DMS 273 (cell line): ENCODE data around the gene FAAP100.

Experiments
- DNase-seq: peaks from one replicate; lab custom pipeline; 2025; ENCODE audit not compliant: unreplicated experiment; lab: John Stamatoyannopoulos, UW

Gene FAAP100

DNA sequence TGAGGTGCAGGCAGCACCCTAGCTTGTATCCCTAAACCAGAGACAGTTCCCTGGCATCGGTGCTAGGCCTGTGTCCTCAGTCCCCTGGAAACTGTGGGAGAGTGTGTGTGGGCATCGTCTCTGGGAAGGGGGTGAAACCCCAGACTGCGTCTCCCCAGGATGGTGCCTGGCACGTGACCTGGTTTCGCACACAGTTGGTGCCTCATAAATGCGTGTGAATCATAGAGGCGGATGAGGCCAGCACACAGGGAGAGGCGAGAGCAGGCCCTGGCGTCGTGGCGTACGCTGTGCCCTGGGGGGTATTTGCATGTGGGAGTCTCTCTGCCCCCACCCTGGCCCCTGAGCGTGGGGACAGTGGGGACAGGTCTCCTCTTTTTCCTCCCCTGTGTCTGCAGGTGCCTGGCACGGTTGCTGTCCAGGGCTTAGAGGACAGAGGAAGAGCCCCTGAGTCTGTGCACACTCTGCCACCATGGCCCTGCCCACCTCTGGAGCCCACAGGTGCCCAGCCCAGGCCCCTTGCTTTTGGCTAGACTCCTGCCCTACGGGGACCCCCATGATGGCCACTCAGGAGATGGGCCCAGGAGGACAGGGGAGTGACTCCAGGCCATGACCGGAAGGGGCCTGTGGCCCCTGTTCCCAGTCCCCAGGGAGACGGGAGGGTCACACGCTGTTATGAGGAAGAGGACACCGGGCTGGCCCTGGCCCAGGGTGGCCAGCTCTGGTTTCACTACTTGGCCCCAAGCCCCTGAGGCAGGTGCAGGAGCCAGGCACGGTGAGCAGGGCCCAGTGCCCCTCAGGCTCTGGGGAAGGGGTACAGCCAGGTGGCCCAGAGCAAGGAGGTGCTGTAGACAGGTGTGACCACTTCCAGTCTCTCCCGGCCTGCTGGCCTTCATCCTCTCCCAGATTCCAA is 25.2 kb downstream of the FAAP100 start:
- no peak for DNase-seq

DNA sequence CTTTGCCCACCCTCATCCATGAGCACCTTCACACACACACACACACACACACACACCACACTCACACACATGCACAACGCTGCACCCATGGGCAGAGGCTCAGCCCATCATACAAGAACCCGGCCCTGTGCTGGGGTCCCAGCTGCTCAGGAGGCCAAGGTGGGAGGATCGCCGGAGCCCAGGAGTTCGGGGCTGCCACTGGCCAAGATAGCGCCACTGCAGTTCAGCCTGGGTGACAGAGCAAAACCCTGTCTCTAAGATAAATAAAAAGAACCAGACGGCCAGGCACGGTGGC is 27.3 kb downstream of the FAAP100 start:
- no peak for DNase-seq

DNA sequence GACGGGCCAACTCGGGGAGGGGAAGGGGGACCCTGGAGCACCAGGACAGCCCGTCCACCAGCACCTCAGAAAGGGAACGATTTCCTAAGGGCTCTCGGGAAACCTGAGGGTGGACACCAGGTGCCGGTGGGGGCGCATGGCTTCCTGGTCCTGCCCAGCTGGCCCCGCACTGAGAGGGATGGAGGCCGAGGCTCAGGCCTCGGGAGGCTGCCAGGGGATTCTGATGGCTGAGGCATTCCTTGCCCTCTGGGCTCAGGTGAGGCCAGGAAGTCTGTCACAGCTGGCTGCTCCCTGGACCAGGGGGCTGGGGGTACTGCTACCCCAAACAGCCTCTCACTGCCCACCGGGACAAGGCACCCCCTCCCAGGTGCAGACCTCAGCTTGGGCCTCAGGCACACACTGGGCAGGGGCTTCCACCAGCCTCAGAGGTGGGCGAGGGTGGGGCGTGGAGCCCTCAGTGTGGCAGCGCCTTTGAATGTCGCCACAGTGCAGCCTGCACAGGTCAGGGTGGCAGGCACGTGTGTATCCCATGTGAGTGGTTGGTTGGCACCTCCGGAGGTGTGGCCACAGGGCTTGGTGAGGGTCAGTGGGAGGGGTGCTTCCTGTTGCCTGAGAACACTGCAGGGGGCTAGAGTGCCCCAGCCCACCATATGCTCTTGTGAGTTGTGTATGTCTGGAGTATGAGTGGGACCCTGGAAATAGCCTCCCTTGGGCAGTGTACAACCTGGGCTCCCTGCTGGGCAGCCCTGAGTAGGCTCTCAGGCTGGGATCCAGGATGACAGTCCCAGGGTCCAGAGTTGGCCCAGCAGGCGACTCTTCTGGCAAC is 27.9 kb downstream of the FAAP100 start:
- DNase-seq: no peak

- DNase-seq: peak; percentile 89
These were observed 28.6 kb downstream of the FAAP100 start for GRCh38 chr17:81523402-81524038.

DNA sequence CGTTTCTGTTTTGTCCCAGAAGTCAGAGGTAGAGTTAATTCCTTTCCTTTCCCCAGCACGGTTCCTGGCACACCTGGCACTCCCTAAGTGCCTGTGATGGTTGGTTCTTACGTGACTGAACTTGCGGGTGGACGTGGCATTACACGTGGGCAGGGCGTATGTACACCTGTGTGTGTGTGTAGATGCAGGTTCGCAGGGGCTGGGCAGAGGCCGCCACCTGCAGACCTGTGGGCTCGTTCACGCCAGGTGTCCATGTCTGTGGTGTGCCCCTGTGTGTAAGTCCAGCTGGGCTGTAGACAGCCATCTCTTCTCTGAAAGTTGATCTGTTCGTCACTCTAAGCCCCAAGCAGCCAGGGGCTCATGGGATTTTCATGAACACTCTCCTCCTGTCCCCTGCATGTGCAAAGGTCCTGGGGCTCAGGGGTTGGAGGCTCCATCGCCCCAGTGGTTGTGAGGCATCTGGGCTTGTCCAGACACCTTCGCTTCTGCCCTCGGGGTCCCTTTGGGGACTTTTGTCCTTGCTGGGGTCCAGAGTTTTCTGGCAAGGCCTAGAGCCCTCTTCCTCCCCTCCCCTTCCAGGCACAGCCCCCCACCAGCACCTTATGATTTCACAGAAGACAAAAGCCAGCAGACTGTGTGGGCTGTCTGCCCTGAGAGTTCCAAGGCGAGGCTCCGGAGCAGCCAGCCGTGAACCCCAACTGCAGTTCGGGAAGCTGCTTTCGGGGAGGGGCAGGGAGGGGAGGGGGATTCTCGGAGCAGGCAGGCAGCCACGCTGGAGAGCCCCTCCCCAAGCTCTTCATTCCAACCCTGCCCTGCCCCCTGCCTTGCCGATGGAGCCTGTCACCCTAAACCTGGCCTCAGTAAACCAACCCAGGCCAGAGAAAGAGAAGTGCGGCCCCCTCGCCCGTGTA is 29.4 kb downstream of the FAAP100 start:
- DNase-seq: peak; percentile 59

DNA sequence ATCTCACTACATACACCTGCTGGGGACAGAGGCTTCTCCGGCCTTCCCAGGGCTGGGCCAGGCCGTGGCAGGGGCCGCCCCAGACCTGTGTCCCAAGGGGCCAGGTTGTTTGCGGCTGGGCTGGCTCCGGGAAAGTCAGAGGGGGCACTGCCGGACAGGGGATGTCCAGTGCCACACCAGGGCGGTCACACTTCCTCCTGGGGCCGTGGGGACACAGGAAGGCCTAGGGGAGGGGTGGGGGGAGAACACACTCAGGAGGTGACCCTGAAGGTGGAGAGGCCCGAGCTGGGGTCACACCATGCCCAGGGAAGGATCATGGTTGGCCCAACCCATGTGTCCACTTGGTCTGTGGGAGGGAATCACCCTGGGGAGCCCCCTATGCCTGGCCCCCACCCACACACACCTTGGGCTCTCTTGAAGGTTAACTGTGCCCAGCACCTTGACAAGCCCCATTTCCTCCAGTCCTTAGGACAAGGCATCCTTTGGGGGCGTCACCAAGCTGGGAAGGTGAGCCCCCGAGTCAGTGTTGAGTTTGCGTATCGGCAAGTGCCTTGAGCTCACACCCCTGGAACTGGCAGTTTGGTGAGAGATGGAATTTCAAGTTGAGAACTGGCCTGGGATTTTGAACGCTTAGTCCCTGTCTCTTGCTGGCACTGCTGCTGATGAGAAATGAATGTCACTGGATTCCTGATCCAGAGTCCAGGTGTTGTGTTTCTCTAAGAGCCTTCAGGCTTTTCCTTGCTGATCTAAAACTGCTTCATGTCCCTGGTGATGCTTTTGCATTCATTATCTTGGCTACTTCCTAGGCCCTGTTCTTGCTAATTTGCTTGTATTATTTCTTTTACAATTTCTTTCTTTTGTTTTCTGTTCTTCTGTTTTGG is 31.9 kb downstream of the FAAP100 start:
- no peak for DNase-seq

GRCh38 chr17:81519284-81520020 is 32.7 kb downstream of the FAAP100 start:
- DNase-seq: peak; percentile 47

DNA sequence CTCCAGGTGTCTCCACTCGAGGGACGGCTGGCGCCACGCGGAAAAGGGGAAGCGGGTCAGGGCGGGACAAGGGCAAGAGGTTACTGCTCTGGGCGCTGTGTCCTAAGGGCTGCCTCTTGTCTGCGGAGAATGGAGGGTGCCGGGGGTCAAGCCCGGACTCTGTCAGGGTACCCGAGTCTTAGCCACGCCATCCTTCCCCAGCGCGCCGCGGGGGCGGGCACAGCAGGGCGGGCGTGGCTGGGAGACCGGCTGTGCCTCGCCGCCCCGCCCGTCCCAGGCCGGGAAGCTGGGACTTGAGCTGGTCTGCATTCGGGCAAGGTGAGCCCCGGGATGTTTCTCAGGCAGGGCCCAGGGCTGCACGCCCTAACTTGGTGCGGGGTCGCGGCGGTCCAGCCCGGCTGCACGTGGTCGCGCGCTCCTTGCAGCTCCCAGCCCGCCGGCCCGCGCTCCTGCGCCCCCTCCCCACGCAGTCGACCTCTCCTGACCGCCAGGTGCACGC is 33.3 kb downstream of the FAAP100 start:
- peak; percentile 53 for DNase-seq

DNA sequence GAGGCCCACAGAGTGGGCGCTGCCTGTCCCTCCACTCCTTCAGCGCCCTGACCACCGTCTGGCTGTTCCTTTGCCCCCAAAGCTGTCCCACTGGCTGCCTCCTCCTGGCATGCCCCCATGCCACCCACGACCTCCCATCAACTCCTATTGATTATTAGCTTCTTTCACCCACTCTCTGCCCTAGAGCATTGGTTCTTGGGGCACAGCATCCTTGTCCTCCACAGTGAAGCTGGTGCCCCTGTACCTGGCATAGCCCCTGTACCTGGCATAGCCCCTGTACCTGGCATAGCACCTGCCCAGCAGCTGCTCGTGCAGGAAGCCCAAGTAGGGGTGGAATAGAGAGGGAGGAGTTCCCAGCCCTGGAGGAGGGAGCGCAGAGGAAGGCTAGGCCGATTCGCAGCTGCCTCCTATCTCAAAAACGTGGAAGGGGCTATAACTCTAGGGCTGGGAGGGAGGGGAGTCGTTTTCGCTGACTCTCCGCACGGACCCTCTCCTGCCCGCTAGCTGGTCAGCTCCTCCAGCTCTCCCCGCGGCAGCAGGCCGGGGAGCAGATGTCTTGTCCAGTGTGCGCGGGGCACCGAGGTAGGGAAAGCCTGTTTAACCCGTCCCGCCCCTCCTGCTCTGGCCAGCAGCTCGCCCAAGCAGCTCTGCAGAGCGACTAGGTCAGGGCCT is 33.9 kb downstream of the FAAP100 start:
- no peak for DNase-seq

DNA sequence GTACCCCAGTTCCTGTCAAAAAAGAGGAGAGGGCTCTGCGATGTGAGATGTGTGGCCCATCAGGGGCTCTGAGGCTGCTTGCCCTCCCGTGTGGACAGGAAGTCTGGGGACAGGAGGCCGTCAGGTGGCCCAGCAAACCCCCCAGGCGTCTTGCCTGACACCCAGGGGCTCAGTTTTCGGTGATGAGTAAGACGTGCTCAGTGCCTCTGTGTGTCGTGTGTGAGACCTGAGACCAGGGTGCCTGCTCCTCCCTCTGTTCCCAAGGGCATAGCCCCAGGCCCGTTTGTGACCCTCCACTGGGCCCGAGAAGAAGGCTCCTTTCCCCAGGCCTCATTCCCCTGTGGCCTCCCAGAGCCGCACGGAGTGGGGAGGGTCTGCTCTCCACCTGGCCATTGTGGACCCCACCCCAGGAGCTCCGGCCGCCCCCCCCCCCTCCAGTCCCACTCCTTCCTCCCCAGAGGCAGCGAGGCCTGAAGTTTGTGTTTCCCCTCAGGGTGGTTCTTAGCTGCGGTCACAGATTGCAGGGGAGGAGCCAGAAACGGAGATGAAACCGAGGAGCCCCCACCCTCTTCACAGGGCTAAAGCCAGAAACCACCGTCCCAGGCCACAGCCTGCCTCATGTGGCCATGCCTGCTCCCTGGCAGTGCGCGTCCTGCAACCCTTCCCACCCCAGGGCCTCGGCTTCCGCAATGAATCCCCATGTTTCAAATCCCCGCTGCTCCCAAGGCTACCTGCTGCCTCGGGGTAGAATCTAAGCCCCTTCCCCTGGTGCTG is 34.6 kb downstream of the FAAP100 start:
- peak; percentile 42 for DNase-seq

DNA sequence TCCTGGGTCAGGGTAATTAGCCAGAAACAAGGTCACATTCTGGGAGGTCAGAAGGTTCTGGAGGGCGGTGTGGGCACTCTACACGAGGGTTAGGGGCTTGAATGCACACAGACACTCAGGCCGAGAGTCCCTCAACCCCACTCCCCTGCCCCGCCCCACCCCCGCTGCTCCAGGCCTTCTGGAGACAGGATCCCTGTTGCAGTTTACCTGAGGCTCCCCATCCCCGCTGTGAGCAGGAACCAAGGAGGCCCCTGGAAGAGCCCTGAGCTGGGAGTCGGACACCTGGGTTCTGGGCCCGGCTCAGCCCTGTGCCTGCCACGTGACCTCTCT is 35.2 kb downstream of the FAAP100 start:
- no peak for DNase-seq

DNA sequence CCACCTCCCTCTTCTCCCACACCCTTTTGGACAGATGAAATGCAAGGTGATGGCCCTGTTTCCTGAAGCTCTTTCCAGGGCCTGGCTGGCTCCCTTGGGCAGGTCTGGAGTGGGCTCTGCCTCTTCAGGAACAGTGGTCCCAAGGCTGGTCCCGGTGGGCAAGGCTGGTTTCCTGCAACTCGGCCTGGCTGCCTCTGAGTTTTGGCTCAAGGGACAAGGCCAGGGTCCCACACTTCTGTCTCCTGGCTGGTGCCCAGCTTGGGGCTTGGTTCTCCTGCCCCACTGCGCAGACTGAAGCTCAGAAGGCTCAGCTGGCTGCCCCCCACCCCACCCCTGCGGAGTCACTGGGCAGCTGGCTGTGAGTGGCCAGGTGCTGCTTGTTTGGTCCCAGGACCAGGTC is 35.7 kb downstream of the FAAP100 start:
- DNase-seq: no peak

GRCh38 chr17:81515530-81516041 is 36.6 kb downstream of the FAAP100 start:
- no peak for DNase-seq

DNA sequence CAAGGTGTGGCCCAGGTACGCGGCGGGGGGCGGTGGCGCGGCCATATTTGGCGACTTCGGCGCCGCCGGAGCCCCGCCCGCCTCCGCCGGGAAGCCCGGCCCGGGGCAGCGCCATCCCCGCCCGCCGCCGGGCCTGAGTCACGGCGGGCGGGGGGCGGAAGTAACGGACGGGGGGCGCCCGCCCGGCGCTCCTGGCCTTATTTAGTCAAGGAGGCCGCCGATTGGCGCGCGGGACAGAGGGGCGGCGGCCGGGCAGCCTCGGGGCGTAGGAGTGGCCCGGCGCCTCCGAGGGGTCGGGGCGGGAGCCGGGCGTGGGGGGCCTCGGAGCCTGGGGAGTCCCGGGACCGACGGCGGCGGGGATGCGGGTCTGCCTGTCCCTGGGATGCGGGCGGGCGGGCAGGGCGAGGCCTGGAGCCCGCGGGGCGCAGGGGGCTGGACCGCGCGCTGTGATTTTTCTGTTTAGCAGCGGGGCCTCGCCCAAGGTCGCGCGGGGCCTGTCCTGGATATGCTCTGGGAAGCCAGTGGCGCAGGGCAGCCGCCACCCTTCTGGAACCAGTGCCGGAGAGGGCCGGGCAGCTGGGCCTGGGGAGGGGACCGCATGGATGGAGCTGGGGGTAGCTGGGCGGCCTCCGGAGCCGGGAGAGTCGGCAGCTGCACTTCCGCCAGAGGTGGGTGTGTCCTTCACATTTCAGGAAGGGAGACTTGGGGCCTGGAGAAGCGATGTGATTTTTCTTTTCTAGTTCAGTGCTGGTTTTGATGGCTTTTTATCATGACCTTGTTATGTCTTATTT is 37.2 kb downstream of the FAAP100 start:
- peak; percentile 91 for DNase-seq

GRCh38 chr17:81514489-81514738 is 37.7 kb downstream of the FAAP100 start:
- DNase-seq: peak; percentile 69

GRCh38 chr17:81513753-81514488 is 38.2 kb downstream of the FAAP100 start:
- DNase-seq: peak; percentile 71
